NCI-H82 treated with DMSO at 0.1 percent for 48 hours (cell line): ENCODE measurements around the gene ACADVL.
A peak's percentile ranks its signal among the peaks of the same experiment; 100 is the strongest.
"Not testable (repeated sequence)": the region's sequence is repeated elsewhere in the genome, so short reads cannot be mapped to it uniquely, and the experiment has no call there.

Source experiments
- DNase-seq: peaks from one replicate; lab custom pipeline; 2025; ENCODE audit not compliant: unreplicated experiment; lab: John Stamatoyannopoulos, UW

Gene ACADVL

GRCh38 chr17:7234083-7234951 lies 14.6 kb downstream of the ACADVL start, which contains the start of gene DVL2:
DVL2 (minus strand) TSS chr17:7234517; CDS start chr17:7234262, 255 bp downstream.
- peak; percentile 98 for DNase-seq

DNA sequence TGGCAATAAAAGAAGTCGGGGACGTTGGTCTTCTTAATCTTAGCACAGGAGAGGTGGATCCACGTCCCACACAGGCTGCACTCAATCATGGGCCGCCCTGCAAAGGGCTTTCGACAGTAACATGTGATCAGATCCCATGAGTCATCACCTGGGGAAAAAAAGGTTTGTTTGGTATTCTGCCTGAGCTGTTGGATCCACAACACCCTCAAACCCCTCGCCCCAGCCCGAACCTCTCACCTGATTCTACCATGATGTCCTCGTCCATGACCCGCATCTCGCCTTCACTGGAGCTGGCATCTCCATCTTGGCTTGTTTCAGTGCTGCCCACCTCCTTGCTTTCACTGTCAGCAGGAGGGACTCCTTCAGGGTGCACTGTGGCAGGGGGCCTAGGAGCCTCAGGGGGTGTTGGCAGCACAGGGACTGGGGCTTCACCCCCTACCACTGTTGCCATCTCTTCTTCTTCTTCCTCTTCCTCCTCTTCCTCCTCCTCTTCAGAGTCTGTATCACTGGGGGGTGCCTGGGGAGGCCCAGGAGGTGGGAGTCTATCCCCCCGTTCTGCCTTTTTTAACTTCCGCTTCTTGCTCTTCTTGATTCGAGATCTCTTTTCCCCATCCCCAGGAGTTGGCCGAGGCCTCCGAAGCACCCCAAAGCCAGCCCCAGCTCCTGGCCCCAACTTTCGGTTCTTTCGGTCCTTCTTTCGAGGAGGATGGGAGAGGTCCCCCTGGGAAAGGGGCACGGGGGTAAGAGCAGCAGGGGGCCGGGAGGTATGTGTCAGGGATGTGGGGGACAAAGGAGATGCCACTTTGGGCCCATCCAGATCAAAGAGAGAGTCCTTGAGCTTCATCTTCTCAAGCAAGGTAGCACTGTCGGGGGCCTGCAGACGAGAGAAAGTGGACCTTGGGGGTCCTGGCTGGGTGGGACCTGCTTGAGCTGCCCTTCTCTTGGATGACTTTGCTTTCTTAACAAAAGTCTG lies 16.2 kb downstream of the ACADVL start:
- DNase-seq = no peak

DNA sequence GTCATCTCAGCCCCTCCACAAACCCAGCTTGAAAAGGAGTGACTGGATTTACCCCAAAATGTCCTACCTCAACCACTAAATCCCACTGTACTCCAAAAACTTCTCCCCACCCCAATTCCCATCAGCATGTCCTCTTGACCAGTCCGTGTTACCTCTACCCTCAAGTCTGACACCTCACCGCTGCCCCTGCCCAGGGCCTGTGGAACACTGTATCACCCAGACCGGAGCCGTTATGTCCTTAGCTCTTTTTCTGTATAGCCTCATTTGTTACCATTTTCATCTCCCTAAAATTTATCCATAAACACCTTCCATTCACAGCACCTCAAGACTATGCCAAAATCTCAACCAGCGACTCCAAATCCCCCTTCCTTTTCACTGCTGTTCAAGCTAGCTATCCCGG lies 17.1 kb downstream of the ACADVL start:
- DNase-seq = no peak

- DNase-seq = no peak
Observed at GRCh38 chr17:7237266-7237760, 17.6 kb downstream of the ACADVL start.

DNA sequence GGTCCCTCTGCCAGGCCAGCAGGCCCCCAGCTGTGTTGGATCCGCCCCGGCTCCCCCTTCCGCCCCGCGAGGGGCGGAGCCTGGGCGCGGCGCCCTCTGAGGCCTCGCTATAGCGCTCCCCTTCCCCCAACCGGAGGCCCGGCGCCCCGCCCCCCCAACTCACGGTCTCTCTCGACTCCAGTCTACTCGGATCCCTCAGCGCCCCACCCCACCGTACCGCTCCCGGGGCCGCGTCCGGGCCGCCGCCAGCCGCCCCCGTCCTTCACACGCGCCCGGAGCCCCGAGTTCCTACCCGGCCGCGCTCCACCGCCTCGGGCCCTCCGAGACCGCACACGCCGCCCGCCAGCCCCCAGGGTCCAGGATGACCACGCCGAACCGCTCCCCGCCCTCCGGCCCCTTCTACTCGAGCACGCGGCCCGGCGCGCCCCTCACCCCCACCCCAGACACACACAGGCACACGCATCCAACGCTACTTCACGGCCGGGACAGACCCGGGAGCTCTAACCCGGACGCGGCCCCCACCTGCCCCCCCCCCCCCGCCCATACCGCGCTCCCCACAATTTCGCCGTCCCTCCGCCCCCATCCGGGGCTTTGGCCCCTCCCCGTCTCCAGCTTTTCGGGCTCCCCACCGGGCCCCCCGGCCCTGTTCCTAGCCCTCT lies 18.2 kb downstream of the ACADVL start:
- DNase-seq = peak; percentile 52

- no peak for DNase-seq
Observed at GRCh38 chr17:7238420-7239090, 18.8 kb downstream of the ACADVL start.

- DNase-seq = peak; percentile 100
Observed at GRCh38 chr17:7239091-7240027, 19.6 kb downstream of the ACADVL start, which contains the start of gene PHF23. PHF23 (minus strand) TSS chr17:7239457; CDS start chr17:7239279, 178 bp downstream.

DNA sequence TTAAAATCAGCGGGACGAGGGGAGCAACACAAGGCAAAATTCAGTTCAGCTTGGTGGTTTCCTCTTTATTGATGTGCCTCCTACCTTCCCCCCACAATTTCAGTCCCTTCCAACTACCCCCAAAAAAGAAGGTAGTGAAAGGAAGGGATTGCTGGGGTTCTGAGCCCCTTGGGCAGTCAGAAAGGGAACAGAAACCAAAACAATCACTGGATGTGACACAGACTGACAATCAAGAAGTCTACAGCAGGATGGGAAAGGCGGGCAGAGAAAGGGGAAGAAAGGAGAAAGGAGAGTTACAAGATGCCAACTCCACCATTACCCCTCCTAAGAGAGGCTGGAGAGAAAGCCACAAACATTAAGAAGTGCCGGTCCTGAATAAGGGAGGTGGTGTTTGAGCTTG lies 20.6 kb downstream of the ACADVL start:
- no peak for DNase-seq

- no peak for DNase-seq
Observed at GRCh38 chr17:7241090-7241733, 21.5 kb downstream of the ACADVL start.

DNA sequence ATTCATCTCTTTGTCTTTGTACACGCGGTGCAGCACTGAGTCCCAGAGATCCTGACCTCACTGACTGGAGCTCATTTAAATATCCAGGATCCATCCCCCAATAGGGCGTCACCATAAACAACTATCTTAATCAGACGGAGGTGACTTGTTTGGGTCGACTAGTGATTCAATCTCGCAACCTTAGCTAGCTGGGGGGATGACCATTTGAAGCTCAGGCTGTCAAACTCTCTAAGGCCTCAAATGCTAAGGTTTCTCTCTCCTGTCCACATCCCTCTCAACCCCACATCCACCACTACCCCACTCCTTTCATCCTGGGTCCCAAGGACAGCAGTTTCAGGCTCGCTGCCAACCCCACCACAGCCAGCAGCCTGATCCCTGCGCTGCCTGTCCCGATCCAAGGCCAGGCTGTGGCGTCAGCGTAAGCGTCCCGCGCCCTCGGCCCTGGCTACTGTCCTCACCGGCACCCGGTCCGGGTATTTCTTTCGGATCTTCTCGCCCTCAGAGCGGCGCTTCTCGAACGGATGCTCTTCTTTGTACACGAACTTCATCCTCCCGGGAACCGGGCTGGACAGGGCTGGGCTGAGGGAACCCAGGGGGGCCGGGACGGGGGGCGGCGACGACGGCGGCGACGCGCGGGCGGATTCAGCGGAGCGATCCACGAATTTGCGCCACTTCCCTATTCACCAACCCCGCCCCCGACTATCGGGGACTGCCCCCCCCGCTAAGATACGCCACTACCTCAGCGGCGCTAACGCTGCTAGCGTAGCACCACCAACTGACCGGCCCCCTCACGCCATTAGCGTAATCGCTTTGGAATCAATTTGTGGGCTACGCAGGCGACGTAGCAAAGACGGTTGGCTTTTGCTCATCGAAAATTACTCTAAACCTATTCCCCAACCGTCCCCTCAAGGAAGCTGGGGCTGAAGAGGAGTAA lies 22.3 kb downstream of the ACADVL start, which contains the start of gene GABARAP:
Gene GABARAP (minus strand): TSS at position 667 of the 934 bp plus-strand sequence. CDS start 119 bp downstream, at position 548.
- peak; percentile 87 for DNase-seq

DNA sequence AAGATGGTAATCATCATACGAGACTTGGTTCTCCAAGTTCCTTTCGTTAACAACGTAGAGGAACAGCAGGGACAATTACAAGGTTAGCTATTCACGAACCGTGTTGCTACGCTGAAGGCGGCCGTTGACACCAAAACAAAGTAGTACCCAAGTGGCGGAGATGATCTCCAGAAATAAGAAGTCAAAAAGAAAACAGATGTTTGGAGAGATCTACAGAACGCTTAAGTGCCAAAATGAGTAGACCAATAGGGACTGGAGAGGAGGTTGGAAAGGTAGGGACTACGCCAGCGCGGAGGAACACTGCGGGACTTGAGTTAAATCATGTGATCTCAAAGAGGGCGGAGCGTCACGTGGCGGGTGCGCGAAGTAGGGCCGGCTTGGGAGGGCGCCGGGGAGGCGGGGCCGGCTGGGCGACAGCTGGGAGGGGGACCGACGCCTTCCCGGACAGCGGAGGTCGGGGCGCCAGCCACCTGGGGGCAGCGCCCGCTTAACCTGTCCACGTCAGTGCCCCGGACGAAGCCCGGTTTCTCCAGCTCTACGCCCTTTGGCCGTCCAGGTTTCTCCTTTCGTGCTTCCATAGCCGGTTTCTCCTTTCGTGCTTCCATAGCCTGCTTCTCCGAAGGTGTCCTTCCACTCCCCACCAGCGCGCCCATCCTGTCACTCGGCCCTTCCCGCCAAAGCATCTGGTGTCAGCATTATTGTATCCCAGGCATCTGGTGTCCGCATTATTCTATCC lies 23.1 kb downstream of the ACADVL start:
- peak; percentile 95 for DNase-seq

DNA sequence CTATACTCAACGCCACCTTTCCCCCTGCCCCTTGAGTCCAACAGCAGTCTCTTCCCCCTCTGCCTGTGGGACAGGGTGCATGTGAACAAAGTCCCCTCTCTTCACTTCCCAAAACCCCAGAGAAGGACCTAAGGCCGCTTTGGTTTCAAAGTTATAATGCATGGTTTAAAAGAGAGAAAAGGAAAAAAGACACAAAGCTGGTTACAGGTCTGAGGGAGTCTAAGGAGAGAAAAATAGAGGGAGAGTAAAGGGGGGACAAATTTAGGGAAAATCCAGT lies 23.7 kb downstream of the ACADVL start:
- no peak for DNase-seq

- DNase-seq = not testable (repeated sequence)
Observed at GRCh38 chr17:7243838-7244237, 24.1 kb downstream of the ACADVL start.

- DNase-seq = no peak
Observed at GRCh38 chr17:7246779-7247178, 27.0 kb downstream of the ACADVL start.

DNA sequence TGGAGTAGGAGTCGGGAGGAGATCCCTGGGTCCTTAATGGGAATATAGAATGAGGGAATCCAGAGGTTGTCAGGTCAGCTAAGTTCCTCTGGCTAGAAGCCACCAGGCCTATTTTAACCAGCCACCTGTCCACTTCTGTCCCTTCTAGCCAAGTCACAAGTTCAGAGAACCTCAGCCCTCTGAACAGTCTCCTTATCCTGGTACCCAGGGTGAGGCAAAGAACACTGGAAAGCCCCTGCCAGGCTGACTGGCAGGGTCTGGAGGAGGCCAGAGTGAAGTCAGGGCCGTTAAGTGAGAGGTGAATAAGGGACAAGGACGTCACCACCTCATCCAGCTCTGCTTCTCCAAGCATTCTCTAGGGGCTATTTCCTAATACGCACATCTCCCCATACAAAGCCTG lies 29.1 kb downstream of the ACADVL start:
- DNase-seq = no peak

DNA sequence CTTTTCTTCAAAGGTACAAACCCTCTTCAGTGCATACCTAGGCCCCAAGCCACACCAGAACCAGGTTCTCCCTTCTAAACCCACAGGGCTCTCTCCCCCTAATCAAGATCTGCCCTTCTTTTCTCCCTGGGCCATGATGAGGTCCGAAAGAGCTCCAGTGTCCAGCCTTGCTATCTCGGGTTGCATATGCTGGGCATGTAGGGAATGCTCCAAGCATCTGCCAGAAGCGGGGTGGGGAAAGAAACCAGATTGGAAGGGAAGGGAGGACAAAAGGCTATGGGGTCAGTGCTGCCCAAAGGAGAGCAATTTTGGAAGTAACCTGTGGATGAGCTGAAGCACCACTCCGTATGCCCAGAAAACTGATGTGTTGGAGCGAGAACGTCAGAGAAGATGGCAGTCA lies 29.5 kb downstream of the ACADVL start:
- DNase-seq = no peak

GRCh38 chr17:7249830-7250229 lies 30.1 kb downstream of the ACADVL start:
- DNase-seq = no peak
